Aorta (tissue), 5 donors: ENCODE results near the gene ISM2. TPM values are rescaled to one million over a fixed set of nuclear protein-coding genes. Genes with fewer than 3 reads are reported as not detected.

Source experiments
- ATAC-seq: fragments of 200-7000 bp; cut with Tn5 transposase; one replicate; pipeline ENCODE4 v1.9.1; 2022; ENCODE audit warnings: moderate library complexity; ENCODE audit not compliant: low FRiP score
- DNase-seq, 2 donors: peaks; one replicate each; pipeline ENCODE4 v3.0.0-alpha.2; 2020
- H3K27ac ChIP-seq, 2 donors: one replicate each; pipeline ENCODE4 v1.5.1; 2013; ENCODE audit warnings: low read length in 2 of 2, mild to moderate bottlenecking in 2 of 2, moderate library complexity in 2 of 2, control low read depth in 1 of 2, inconsistent platforms in 1 of 2, low read depth in 1 of 2
- H3K27me3 ChIP-seq, 2 donors: one replicate each; pipeline ENCODE4 v1.6.1; 2013; ENCODE audit warnings: control low read depth in 1 of 2, low read length in 1 of 2, mild to moderate bottlenecking in 1 of 2, moderate library complexity in 1 of 2; ENCODE audit not compliant: insufficient read depth in 2 of 2, control insufficient read depth in 1 of 2
- H3K36me3 ChIP-seq, 2 donors: one replicate each; pipeline ENCODE4 v1.6.1; 2013; ENCODE audit warnings: control low read depth in 1 of 2, low read length in 1 of 2, mild to moderate bottlenecking in 1 of 2; ENCODE audit not compliant: insufficient read depth in 2 of 2, control insufficient read depth in 1 of 2
- H3K4me1 ChIP-seq, 2 donors: one replicate each; pipeline ENCODE4 v1.6.1; 2013; ENCODE audit warnings: low read length in 2 of 2, control low read depth in 1 of 2, mild to moderate bottlenecking in 1 of 2, moderate library complexity in 1 of 2; ENCODE audit not compliant: insufficient read depth in 2 of 2, control insufficient read depth in 1 of 2
- H3K4me3 ChIP-seq, 2 donors: one replicate each; pipeline ENCODE4 v1.5.1; 2013; ENCODE audit warnings: low read length in 2 of 2, control low read depth in 1 of 2, mild to moderate bottlenecking in 1 of 2
- H3K9me3 ChIP-seq: one replicate; pipeline ENCODE4 v1.6.1; 2013; ENCODE audit warnings: mild to moderate bottlenecking, low read length; ENCODE audit not compliant: control insufficient read depth
- WGBS, 2 donors: extraction: QIAGEN DNeasy Blood & Tissue Kit; methylation state at CpG; one replicate each; pipeline ENCODE4 v1.1.7; 2013; 5-methylcytosine and 5-hydroxymethylcytosine counted together
- intact Hi-C, 2 donors: fragments of 100-400 bp; cut with DNase I; formaldehyde crosslinking; loops; one replicate each; pipeline versions ENCODE4 v1.14.2 to v1.15.0; 2022
- polyA plus RNA-seq, 2 donors: library from polyadenylated mRNA; stranded (reverse); fragments of 200-250 nt; gene quantifications; one replicate each; pipeline ENCODE4 v1.2.3, GENCODE V29; 2013
- total RNA-seq, 2 donors: library from RNA; stranded (reverse); fragmentation: NEBNext Ultra II Directional; extraction: Animal tissue kit (Norgen Biotek cat#: 25700); gene quantifications; one replicate each; pipeline ENCODE4 v1.2.1, GENCODE V29; 2021
- donor health status: healthy with polysubstance abuse.
- donor health status: Bipolar disorder and iron deficiency.
- donor health status: DM: no; HTN: no; CAD: no.
- donor health status: DM: no; HTN: no; CAD: no.
- donor health status: DM: yes; HTN: yes; CAD: no.

ISM2 gene
- total and polyA plus RNA-seq, 4 donors, result 0.39 TPM; not detected in 3

DNA sequence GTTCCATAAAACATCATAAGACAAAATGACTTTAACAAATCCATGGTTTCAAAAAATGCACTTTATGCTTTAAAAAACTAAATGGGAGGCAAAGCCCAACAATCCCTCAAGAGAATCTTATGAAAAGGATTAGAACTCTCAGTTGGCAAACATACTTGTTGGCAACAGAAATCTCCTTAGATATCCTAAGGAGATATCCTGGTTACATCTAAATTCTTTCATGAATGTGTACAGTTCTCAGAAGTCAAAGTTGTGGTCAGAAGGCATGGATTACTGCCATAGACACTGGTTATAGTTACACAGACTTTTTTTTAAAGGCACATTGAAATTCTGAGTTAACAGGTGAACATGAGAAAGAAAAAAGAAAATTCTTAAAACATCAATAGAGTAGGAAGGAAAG is 17.5 kb upstream of the ISM2 start:
- intact Hi-C loops, result no loop called here
- no peak overlapping the region for H3K4me3 ChIP-seq
- ATAC-seq (no peak), DNase-seq (no peak)
- H3K27me3 ChIP-seq, result no peaks in the 10 kb centered on the region
- no peaks in the 10 kb centered on the region for H3K9me3 ChIP-seq
- H3K27ac ChIP-seq, result no peak overlapping the region
- no peaks in the 10 kb centered on the region for H3K4me1 ChIP-seq
- peaks cover 3 to 9% of the 10 kb centered on the region in 2 donors for H3K36me3 ChIP-seq

DNA sequence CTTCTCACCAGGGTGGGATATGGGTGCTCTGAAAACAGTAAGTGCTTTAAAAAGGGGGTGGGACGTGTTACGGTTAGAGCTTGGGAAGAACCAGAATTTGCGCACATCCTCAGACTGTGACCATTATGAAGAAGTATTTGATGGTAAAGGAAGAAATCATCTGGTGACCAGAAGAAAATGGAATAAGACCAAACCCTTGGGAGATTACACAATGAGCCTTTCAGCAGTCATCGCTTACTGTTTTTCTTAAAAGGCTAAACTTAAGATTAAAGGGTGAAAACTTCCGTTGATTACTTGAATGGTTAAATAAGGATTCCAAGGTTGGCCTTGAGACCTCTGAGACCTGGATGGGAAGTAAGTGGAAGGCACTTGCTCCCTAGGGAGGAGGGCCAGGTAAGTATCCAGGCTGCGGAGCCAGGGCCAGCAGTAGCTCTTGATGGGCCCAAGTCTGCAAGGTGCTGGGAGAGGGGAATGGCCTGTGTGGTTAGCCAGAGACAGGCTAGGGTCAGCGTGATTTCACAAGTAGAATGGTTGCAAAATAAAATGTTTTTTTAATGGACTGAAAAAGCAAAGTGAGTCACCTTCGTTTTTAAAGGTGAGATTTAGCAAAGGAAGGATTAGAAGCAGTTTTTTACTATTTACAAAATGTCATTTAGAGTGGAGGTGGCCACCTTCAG is 13.0 kb upstream of the ISM2 start:
- H3K27me3 ChIP-seq, result no peaks in the 10 kb centered on the region
- DNase-seq (no peak), ATAC-seq (no peak)
- intact Hi-C loops, result no loop called here
- no peaks in the 10 kb centered on the region for H3K9me3 ChIP-seq
- 89 to 93% methylated on average over 8 of the region's 8 CpGs for WGBS, 2 donors
- peaks cover 0 to 7% of the 10 kb centered on the region in 2 donors for H3K36me3 ChIP-seq
- H3K4me3 ChIP-seq, result no peak overlapping the region
- H3K4me1 ChIP-seq, result no peaks in the 10 kb centered on the region
- H3K27ac ChIP-seq, result no peak overlapping the region

DNA sequence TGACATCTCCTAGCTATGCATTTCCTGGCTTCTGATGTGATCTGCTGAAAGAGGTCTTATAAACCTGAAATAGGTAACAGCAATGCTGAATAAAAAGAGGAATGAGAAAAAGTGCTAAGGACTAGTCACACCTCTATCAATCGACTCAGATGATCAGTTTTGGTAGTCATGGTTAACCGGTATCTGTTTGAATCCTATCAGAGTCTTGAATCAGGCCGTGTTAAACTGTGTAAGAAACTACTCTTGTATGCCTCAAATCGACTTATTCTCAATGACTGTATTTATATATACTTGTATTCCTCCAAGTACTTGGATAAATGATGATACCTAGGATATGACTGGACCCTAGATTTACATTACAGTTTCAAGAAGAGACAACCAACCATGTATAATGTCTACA is 10.8 kb upstream of the ISM2 start:
- Histone ChIP-seq H3K27ac (no peak overlapping the region), H3K4me1 (no peaks in the 10 kb centered on the region), H3K36me3 (peaks cover 0 to 7% of the 10 kb centered on the region in 2 donors), H3K27me3 (no peaks in the 10 kb centered on the region), H3K4me3 (no peak overlapping the region), H3K9me3 (no peaks in the 10 kb centered on the region)
- DNase-seq, result no peak
- ATAC-seq, result no peak
- intact Hi-C loops, result no loop called here
- WGBS, 2 donors, result 93 to 94% methylated on average over 4 of the region's 4 CpGs

- Histone ChIP-seq H3K4me3 (no peak overlapping the region), H3K27ac (no peak overlapping the region), H3K4me1 (no peaks in the 10 kb centered on the region), H3K9me3 (no peaks in the 10 kb centered on the region), H3K36me3 (peaks cover 0 to 7% of the 10 kb centered on the region in 2 donors), H3K27me3 (no peaks in the 10 kb centered on the region)
- DNase-seq, result no peak
- 95 to 98% methylated on average over 3 of the region's 3 CpGs for WGBS, 2 donors
- ATAC-seq, result no peak
- intact Hi-C loops, result no loop called here
Measured at GRCh38 chr14:77508876-77509275, 10.3 kb upstream of the ISM2 start.

DNA sequence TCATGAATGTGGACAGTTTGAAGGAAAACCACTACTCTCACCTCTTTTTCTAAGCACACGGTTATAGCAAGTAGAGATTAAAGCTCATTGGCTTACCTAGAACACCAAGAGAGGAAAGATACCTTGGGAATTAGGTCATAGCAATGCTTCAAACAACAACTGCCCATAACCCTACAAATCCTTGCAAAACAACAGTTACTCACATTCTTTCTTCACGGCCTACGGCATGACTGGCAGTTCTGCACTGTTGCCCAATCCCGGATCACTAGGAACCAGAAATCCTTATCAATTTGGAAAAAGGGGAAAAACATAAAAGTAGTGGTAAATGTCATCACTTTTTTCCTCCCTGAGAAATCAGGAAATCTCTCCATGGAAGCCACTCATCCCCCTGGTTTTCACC is 9.6 kb upstream of the ISM2 start:
- H3K4me1 ChIP-seq, result no peaks in the 10 kb centered on the region
- no peak overlapping the region for H3K27ac ChIP-seq
- no peak overlapping the region for H3K4me3 ChIP-seq
- no peaks in the 10 kb centered on the region for H3K9me3 ChIP-seq
- ATAC-seq (no peak), DNase-seq (no peak)
- peaks cover 0 to 7% of the 10 kb centered on the region in 2 donors for H3K36me3 ChIP-seq
- intact Hi-C loops, result no loop called here
- 70 to 76% methylated on average over 4 of the region's 4 CpGs for WGBS, 2 donors
- no peaks in the 10 kb centered on the region for H3K27me3 ChIP-seq

- peaks cover 0 to 7% of the 10 kb centered on the region in 2 donors for H3K36me3 ChIP-seq
Measured at GRCh38 chr14:77507762-77508161, 9.1 kb upstream of the ISM2 start.

GRCh38 chr14:77505031-77505430 is 6.4 kb upstream of the ISM2 start:
- no peak overlapping the region for H3K4me3 ChIP-seq
- intact Hi-C loops, result no loop called here
- no peaks in the 10 kb centered on the region for H3K36me3 ChIP-seq
- H3K4me1 ChIP-seq, result no peaks in the 10 kb centered on the region
- WGBS, 2 donors, result 71% methylated on average over 4 of the region's 4 CpGs
- ATAC-seq (no peak), DNase-seq (no peak)
- H3K27me3 ChIP-seq, result no peaks in the 10 kb centered on the region
- no peaks in the 10 kb centered on the region for H3K9me3 ChIP-seq
- H3K27ac ChIP-seq, result no peak overlapping the region

More at GRCh38 chr14:77507762-77508161, 9.1 kb upstream of the ISM2 start:
- Histone ChIP-seq H3K9me3 (no peaks in the 10 kb centered on the region), H3K27me3 (no peaks in the 10 kb centered on the region), H3K27ac (no peak overlapping the region), H3K4me1 (no peaks in the 10 kb centered on the region), H3K4me3 (no peak overlapping the region)
- intact Hi-C loops, result no loop called here
- DNase-seq, result no peak
- whole genome bisulfite sequencing, 2 donors, result 97 to 98% methylated on average over 3 of the region's 3 CpGs
- ATAC-seq, result no peak

GRCh38 chr14:77503138-77503537 is 4.5 kb upstream of the ISM2 start:
- 96 to 97% methylated on average over 5 of the region's 5 CpGs for WGBS, 2 donors
- H3K9me3 ChIP-seq, result no peaks in the 10 kb centered on the region
- no peaks in the 10 kb centered on the region for H3K27me3 ChIP-seq
- H3K27ac ChIP-seq, result no peak overlapping the region
- no peak overlapping the region for H3K4me3 ChIP-seq
- H3K4me1 ChIP-seq, result no peaks in the 10 kb centered on the region
- intact Hi-C loops, result no loop called here
- H3K36me3 ChIP-seq, result no peaks in the 10 kb centered on the region
- DNase-seq (no peak), ATAC-seq (no peak)

DNA sequence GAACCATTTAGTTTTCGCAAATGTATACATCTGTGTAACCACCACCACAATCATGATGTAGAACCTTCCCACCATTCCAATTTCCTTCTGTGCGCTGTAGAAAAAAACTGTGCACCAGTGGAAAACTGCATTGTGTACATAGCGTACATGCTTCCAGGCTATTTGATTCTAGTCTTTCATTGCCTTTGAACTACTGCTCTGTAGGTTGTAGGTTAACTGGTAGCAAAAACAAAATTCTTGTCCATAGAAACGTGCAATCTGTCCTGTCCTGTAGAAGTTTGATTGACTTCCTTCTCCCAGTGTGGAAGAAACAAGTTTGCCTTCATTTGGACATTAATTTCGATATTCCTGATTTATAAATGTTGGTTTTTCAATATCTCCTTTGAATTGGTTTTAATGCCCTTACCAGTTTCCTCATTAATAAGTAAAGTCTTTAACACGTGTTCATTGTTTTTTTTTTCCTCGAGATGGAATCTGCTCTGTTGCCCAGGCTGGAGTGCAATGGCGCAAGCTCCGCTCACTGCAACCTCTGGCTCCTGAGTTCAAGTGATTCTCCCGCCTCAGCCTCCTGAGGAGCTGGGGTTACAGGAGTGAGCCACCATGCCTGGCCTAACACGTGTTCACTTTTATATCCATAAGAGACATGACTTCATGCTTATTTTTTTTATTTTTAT is 3.6 kb upstream of the ISM2 start:
- WGBS, 2 donors, result 77 to 78% methylated on average over 11 of the region's 11 CpGs
- intact Hi-C loops, result no loop called here

More for the DNA sequence above, 3.6 kb upstream of the ISM2 start:
- Histone ChIP-seq H3K27me3 (no peaks in the 10 kb centered on the region), H3K9me3 (no peaks in the 10 kb centered on the region), H3K4me3 (no peak overlapping the region), H3K36me3 (no peaks in the 10 kb centered on the region), H3K27ac (no peak overlapping the region), H3K4me1 (no peaks in the 10 kb centered on the region)
- ATAC-seq (no peak), DNase-seq (no peak)
